ENCODE results near the gene TUBB6.
A peak's percentile ranks its signal among the peaks of the same experiment; 100 is the strongest.

TUBB6 gene

GRCh38 chr18:12271376-12272235 lies 36.4 kb upstream of the TUBB6 start:
- Histone ChIP-seq H3K9ac (ENCODE audit: low read length) (peak overlapping the region; percentile 64), H3K4me2 (ENCODE audit: low read length) (peak overlapping the region; percentile 85), H2AFZ (ENCODE audit: low read depth, low read length) (peak overlapping the region; percentile 98), H3K4me1 (ENCODE audit: low read length) (no peaks in the 10 kb centered on the region), H3K4me3 (ENCODE audit: low read length) (peak overlapping the region; percentile 76), H3K36me3 (replicated peaks; ENCODE audit: low read depth, low read length) (no peaks in the 10 kb centered on the region), H4K20me1 (ENCODE audit: insufficient read depth, low read length) (no peaks in the 10 kb centered on the region), H3K27me3 (ENCODE audit: low read depth, low read length) (peaks cover 4% of the 10 kb centered on the region; the same call in 1 of the 2 replicates), H3K27ac (ENCODE audit: low read length) (no peak overlapping the region), H3K79me2 (ENCODE audit: low read length) (no peaks in the 10 kb centered on the region), H3K9me3 (ENCODE audit: insufficient read depth, low read length) (no peaks in the 10 kb centered on the region)
- TF ChIP-seq CTCF (IDR thresholded peaks at IDR 0.05; ENCODE audit: low read depth, low read length) (peak; percentile 53), EZH2phosphoT487 (IDR thresholded peaks at IDR 0.05; ENCODE audit: low read depth) (no peak)

DNA sequence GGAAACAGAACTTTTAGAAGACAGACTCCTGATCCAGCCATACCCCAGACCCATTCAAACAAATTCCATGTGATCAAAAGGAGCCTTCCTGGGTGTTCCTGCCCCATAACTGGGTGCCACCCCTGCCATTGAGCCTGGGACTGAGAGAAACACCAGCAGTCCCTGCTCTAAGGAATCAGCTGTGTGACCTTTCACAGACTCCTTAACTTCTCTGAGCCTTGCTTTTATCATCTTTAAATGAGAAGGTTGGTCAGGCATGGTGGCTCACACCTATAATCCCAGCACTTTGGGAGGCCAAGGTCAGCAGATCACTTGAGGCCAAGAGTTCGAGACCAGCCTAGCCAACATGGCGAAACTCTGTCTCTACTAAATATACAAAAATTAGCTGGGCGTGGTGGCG lies 33.2 kb upstream of the TUBB6 start:
- no peak overlapping the region for H3K9ac ChIP-seq (ENCODE audit: low read length)
- TF ChIP-seq EZH2phosphoT487 (IDR thresholded peaks at IDR 0.05; ENCODE audit: low read depth) (no peak), CTCF (IDR thresholded peaks at IDR 0.05; ENCODE audit: low read depth, low read length) (no peak)
- H3K27me3 ChIP-seq (ENCODE audit: low read depth, low read length): no peaks in the 10 kb centered on the region
- H3K4me1 ChIP-seq (ENCODE audit: low read length): no peaks in the 10 kb centered on the region
- H3K27ac ChIP-seq (ENCODE audit: low read length): no peak overlapping the region
- H3K4me3 ChIP-seq (ENCODE audit: low read length): no peak overlapping the region
- H2AFZ ChIP-seq (ENCODE audit: low read depth, low read length): no peak overlapping the region
- H4K20me1 ChIP-seq (ENCODE audit: insufficient read depth, low read length): no peaks in the 10 kb centered on the region
- H3K9me3 ChIP-seq (ENCODE audit: insufficient read depth, low read length): no peaks in the 10 kb centered on the region
- H3K4me2 ChIP-seq (ENCODE audit: low read length): no peak overlapping the region
- no peaks in the 10 kb centered on the region for H3K36me3 ChIP-seq (replicated peaks; ENCODE audit: low read depth, low read length)
- H3K79me2 ChIP-seq (ENCODE audit: low read length): no peaks in the 10 kb centered on the region

GRCh38 chr18:12276736-12277554 lies 31.1 kb upstream of the TUBB6 start:
- Histone ChIP-seq H3K4me2 (ENCODE audit: low read length) (no peak overlapping the region), H3K9ac (ENCODE audit: low read length) (no peak overlapping the region), H3K9me3 (ENCODE audit: insufficient read depth, low read length) (no peaks in the 10 kb centered on the region), H3K4me1 (ENCODE audit: low read length) (no peaks in the 10 kb centered on the region), H4K20me1 (ENCODE audit: insufficient read depth, low read length) (no peaks in the 10 kb centered on the region), H3K36me3 (replicated peaks; ENCODE audit: low read depth, low read length) (no peaks in the 10 kb centered on the region), H2AFZ (ENCODE audit: low read depth, low read length) (no peak overlapping the region), H3K27me3 (ENCODE audit: low read depth, low read length) (no peaks in the 10 kb centered on the region), H3K79me2 (ENCODE audit: low read length) (no peaks in the 10 kb centered on the region), H3K27ac (ENCODE audit: low read length) (no peak overlapping the region), H3K4me3 (ENCODE audit: low read length) (no peak overlapping the region)
- TF ChIP-seq CTCF (IDR thresholded peaks at IDR 0.05; ENCODE audit: low read depth, low read length) (no peak), EZH2phosphoT487 (IDR thresholded peaks at IDR 0.05; ENCODE audit: low read depth) (no peak)

DNA sequence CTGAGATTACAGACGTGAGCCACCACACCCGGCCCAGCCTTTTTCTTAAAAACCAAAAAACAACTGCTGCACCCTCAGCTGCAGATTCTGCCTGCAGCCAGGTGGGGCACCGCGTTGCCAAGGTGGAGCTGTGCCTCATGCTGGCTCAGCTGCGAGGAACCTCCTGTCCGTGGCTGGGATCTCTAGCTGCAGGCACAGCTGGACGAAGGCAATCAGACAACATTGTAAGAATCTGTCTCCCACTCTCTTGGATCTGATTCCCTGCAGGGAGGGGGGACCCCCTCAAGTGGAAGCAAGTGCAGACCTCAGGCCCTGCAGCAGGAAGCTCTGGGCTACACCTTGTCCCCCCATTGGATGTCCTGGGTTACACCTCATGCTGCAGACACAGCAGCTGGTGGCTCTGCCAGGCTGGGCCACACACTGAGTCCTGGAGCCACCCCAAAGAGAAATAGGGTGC lies 29.8 kb upstream of the TUBB6 start:
- Histone ChIP-seq H3K36me3 (replicated peaks; ENCODE audit: low read depth, low read length) (no peaks in the 10 kb centered on the region), H3K9ac (ENCODE audit: low read length) (no peak overlapping the region), H2AFZ (ENCODE audit: low read depth, low read length) (no peak overlapping the region), H3K27me3 (ENCODE audit: low read depth, low read length) (no peaks in the 10 kb centered on the region), H3K79me2 (ENCODE audit: low read length) (no peaks in the 10 kb centered on the region), H3K27ac (ENCODE audit: low read length) (no peak overlapping the region), H3K4me3 (ENCODE audit: low read length) (no peak overlapping the region), H3K4me2 (ENCODE audit: low read length) (no peak overlapping the region), H3K9me3 (ENCODE audit: insufficient read depth, low read length) (no peaks in the 10 kb centered on the region), H4K20me1 (ENCODE audit: insufficient read depth, low read length) (no peaks in the 10 kb centered on the region), H3K4me1 (ENCODE audit: low read length) (peaks cover 8% of the 10 kb centered on the region; the same call in 1 of the 2 replicates)
- TF ChIP-seq CTCF (IDR thresholded peaks at IDR 0.05; ENCODE audit: low read depth, low read length): peak; percentile 23; the same call in 1 of the 2 replicates
- TF ChIP-seq EZH2phosphoT487 (IDR thresholded peaks at IDR 0.05; ENCODE audit: low read depth): no peak

Measured in OCI-LY3 (cell line).